Heart right ventricle (tissue), 16 donors: Measurements from ENCODE around the gene EEFSEC. TPM values are rescaled to one million over a fixed set of nuclear protein-coding genes. Genes with fewer than 3 reads are reported as not detected.

Experiments
- ATAC-seq, 8 donors: fragments of 200-7000 bp; cut with Tn5 transposase; one replicate each; pipeline ENCODE4 v1.9.1; 2020; ENCODE audit warnings: mild to moderate bottlenecking in 8 of 8, moderate library complexity in 8 of 8, moderate number of reproducible peaks in 1 of 8
- DNase-seq, 2 donors: peaks; one replicate each; pipeline ENCODE4 v3.0.0-alpha.2; 2020
- H3K27ac ChIP-seq, 10 donors: fragments of 200-600 bp; sonication (generic) in 2 of 10; one replicate each; pipeline versions ENCODE4 v1.5.0 to v1.8.0; 2020 to 2022; ENCODE audit warnings: mild to moderate bottlenecking in 3 of 10
- H3K27me3 ChIP-seq, 7 donors: fragments of 200-600 bp; one replicate each; pipeline ENCODE4 v1.8.0; 2021 to 2022; ENCODE audit warnings: mild to moderate bottlenecking in 2 of 7
- H3K36me3 ChIP-seq, 9 donors: fragments of 200-600 bp; sonication (generic) in 1 of 9; one replicate each; pipeline versions ENCODE4 v1.5.0 to v1.8.0; 2020 to 2022; ENCODE audit warnings: mild to moderate bottlenecking in 2 of 9
- H3K4me1 ChIP-seq, 9 donors: fragments of 200-600 bp; sonication (generic) in 1 of 9; one replicate each; pipeline versions ENCODE4 v1.5.0 to v1.8.0; 2020 to 2022; ENCODE audit warnings: mild to moderate bottlenecking in 4 of 9
- H3K4me3 ChIP-seq, 10 donors: fragments of 200-600 bp; sonication (generic) in 2 of 10; one replicate each; pipeline versions ENCODE4 v1.5.0 to v1.8.0; 2020 to 2022; ENCODE audit warnings: mild to moderate bottlenecking in 7 of 10, moderate library complexity in 2 of 10
- H3K9me3 ChIP-seq, 11 donors: fragments of 200-600 bp in 10 of 11; sonication (generic) in 2 of 11; one replicate each; pipeline versions ENCODE4 v1.5.0 to v1.8.0; 2013 to 2022; ENCODE audit warnings: mild to moderate bottlenecking in 2 of 11, control low read depth in 1 of 11, moderate library complexity in 1 of 11
- CTCF ChIP-seq, 9 donors: fragments of 200-600 bp; sonication (generic) in 2 of 9; IDR thresholded peaks; one replicate each; pipeline versions ENCODE4 v1.5.0 to v1.8.0; 2021 to 2022; ENCODE audit warnings: antibody characterized with exemption in 9 of 9, mild to moderate bottlenecking in 5 of 9, moderate library complexity in 1 of 9
- WGBS, 2 donors: extraction: QIAGEN DNeasy Blood & Tissue Kit; methylation state at CpG; one replicate each; pipeline ENCODE4 v1.1.7; 2013; ENCODE audit warnings: inconsistent platforms in 1 of 2; 5-methylcytosine and 5-hydroxymethylcytosine counted together
- intact Hi-C, 10 donors: fragments of 100-400 bp; cut with DNase I; formaldehyde crosslinking; loops; one replicate each; pipeline versions ENCODE4 v1.11.1 to v1.14.2; 2022
- polyA plus RNA-seq, 2 donors: library from polyadenylated mRNA; stranded (reverse); fragments of 200-250 nt; gene quantifications; one replicate each; pipeline ENCODE4 v1.2.3, GENCODE V29; 2013
- total RNA-seq, 10 donors: library from RNA; stranded (reverse); fragmentation: NEBNext Ultra II Directional in 3 of 10; extraction: Animal tissue kit (Norgen Biotek cat#: 25700) in 3 of 10; gene quantifications; one replicate each; pipeline versions ENCODE4 v1.2.1 to v1.2.4, GENCODE V29; 2021 to 2023
- donor health status: Arrhythmogenic right ventricular cardiomyopathy.
- donor health status: ischemic (EF 13 %, LVEDD 7.1; RV severe dilation, severe dysfunction).
- donor health status: healthy with polysubstance abuse.
- donor health status: DM: no; HTN: yes; CAD: no.
- donor health status: DM: no; HTN: no; CAD: no.
- donor health status: ischemic (EF 25% LVEDD 6.9; RV normal size, moderate dysfunction).
- donor health status: ischemic (EF 25% LVEDD 5.7; RV mildly dilated, moderate dysfunction).
- donor health status: healthy.
- donor health status: DM: yes; HTN: yes; CAD: no.
- donor health status: Ischemic cardiomyopathy.
- donor health status: ischemic (EF 35%, LVEDD 5.7; RV mildly dilated, moderate dysfunction).
- donor health status: nonischemic (EF 11% LVEDD 7.7; RV severe dilation, severe dysfunction).
- donor health status: DM: yes; HTN: yes; CAD: no.
- donor health status: PGD.
- donor health status: ischemic (EF 29% LVEDD 5.4; RV normal size, mild dysfunction).
- donor health status: nonischemic (EF 23%, LVEDD 6.1; RV moderate dilation, normal function).

EEFSEC gene
- total and polyA plus RNA-seq, 12 donors = 16.5 to 29.5 (median 25.0) TPM

GRCh38 chr3:128257632-128258031, 104.4 kb downstream of the EEFSEC start:
- peaks cover 0 to 26% (median 16%) of the 10 kb centered on the region in 11 donors for H3K9me3 ChIP-seq
- H3K27ac ChIP-seq = no peak overlapping the region
- no peaks in the 10 kb centered on the region for H3K27me3 ChIP-seq
- TF ChIP-seq CTCF (IDR thresholded peaks at IDR 0.05) = no peak
- no peak for DNase-seq
- 95% methylated on average over 6 of the region's 6 CpGs for WGBS, 2 donors
- peaks cover 0 to 20% (median 0%) of the 10 kb centered on the region in 9 donors for H3K36me3 ChIP-seq
- H3K4me1 ChIP-seq = peaks cover 0 to 14% (median 7%) of the 10 kb centered on the region in 9 donors
- no peak for ATAC-seq
- no peak overlapping the region for H3K4me3 ChIP-seq
- intact Hi-C loops = no loop called here

GRCh38 chr3:128260275-128260674, 107.0 kb downstream of the EEFSEC start:
- ATAC-seq = no peak
- no peak for DNase-seq
- Histone ChIP-seq H3K4me1 (peaks cover 0 to 3% (median 0%) of the 10 kb centered on the region in 9 donors), H3K27ac (no peak overlapping the region), H3K4me3 (no peak overlapping the region), H3K36me3 (peaks cover 0 to 46% (median 6%) of the 10 kb centered on the region in 9 donors), H3K27me3 (no peaks in the 10 kb centered on the region), H3K9me3 (peaks cover 0 to 26% (median 16%) of the 10 kb centered on the region in 11 donors)
- 96 to 97% methylated on average over 1 of the region's 1 CpG for WGBS, 2 donors
- intact Hi-C loops = no loop called here
- TF ChIP-seq CTCF (IDR thresholded peaks at IDR 0.05) = no peak

- Histone ChIP-seq H3K27ac (no peak overlapping the region), H3K27me3 (no peaks in the 10 kb centered on the region), H3K4me1 (peaks cover 0 to 9% (median 3%) of the 10 kb centered on the region in 9 donors), H3K9me3 (peaks cover 0 to 26% (median 16%) of the 10 kb centered on the region in 11 donors), H3K4me3 (no peak overlapping the region), H3K36me3 (peaks cover 0 to 56% (median 6%) of the 10 kb centered on the region in 9 donors)
- intact Hi-C loops = no loop called here
- TF ChIP-seq CTCF (IDR thresholded peaks at IDR 0.05) = no peak
- WGBS, 2 donors = 90 to 99% methylated on average over 3 of the region's 3 CpGs
- DNase-seq (no peak), ATAC-seq (no peak)
Measured at GRCh38 chr3:128262457-128262856, 109.2 kb downstream of the EEFSEC start.

- no peak for DNase-seq
- ATAC-seq = no peak
- Histone ChIP-seq H3K4me1 (peaks cover 0 to 9% (median 3%) of the 10 kb centered on the region in 9 donors), H3K4me3 (no peak overlapping the region), H3K9me3 (peaks cover 0 to 26% (median 16%) of the 10 kb centered on the region in 11 donors), H3K27me3 (no peaks in the 10 kb centered on the region), H3K36me3 (peaks cover 0 to 56% (median 6%) of the 10 kb centered on the region in 9 donors), H3K27ac (no peak overlapping the region)
- intact Hi-C loops = no loop called here
- 87 to 90% methylated on average over 8 of the region's 8 CpGs for WGBS, 2 donors
- no peak for TF ChIP-seq CTCF (IDR thresholded peaks at IDR 0.05)
Measured at GRCh38 chr3:128263118-128263517, 109.8 kb downstream of the EEFSEC start.
